Activated CD4-positive, alpha-beta T cell treated with anti-CD3 and anti-CD28 coated beads for 48 hours (primary cell): ENCODE measurements around the gene OR1D5.
"Not testable (repeated sequence)": the region's sequence is repeated elsewhere in the genome, so short reads cannot be mapped to it uniquely, and the experiment has no call there.

ENCODE experiments used
- DNase-seq: peaks from one replicate; pipeline ENCODE4 v3.0.0-alpha.2; 2020

The OR1D5 gene

DNA sequence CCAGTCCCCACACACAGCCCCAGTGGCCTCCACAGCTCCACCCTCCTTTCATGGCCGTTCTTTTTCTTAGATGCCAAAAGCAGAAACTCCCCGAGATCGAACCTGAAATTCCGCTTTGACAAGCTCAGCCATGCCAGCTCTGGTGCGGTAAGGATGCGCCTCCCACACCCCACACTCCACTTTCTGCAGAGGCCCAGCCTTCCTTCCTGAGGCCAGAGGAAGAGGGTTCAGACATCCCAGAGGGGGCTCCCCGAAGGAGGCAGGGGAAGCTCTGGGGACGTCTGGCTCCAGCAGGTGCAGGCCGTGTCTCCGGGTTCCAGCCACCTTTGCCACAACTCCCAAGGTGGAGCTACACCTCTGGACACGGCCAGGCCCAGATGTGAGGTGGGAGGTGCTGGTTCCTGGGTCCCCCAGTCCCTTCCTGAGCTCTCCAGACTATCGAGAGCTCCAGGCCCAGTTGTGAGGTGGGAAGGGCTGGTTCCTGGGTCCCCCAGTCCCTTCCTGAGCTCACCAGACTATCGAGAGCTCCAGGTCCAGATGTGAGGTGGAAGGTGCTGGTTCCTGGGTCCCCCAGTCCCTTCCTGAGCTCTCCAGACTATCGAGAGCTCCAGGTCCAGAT, 32.4 kb downstream of the OR1D5 start:
- DNase-seq: not testable (repeated sequence)

DNA sequence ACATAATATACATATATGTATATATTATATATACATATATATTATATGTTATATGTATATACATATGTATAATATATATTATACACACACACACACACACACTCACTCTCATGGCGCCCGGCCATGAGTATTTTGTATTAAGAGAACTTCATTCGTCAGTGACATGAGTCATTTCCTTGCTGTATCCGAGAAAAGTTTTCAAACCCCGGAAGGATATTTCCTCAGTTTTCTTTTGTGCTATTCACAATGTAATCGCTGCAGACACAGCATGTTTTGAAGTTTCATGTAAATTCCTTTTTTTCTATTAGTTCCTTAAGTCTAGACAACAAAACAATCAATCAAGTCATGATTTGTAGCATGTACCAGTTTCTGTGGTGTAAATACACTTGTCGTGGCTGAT, 33.3 kb downstream of the OR1D5 start:
- no peak for DNase-seq

DNA sequence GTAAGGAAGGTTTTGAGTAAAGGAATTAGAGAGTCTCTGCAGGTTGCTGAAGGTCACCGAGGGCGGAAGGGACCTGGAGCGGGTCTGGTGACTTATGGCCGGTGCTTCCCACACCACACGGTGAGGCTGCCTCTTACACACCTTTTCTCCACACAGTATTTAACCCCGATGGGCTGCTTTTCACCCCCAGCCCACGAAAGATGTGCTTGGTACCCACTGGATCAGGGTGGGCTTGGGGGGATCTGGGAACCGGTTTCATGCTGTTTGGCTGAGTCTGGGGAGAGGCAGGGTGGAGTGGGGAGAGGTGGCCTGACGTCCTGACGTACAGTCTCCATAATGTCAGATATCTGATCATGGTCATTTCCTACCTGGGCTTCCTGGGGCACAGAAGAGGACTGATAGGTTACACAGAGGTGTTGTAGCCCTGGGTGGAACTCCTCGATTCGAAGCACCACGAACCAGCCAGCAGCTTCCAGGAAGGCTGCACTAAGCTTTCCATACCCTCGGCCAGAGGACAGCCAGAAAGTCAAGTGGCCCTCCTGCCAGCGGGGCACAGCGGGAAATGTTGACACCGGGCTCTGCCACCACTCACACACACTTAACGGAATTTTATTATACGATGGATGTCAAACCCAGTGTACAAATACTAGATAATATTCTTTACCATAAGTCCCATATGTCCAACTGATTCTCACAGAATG, 34.0 kb downstream of the OR1D5 start:
- DNase-seq: no peak

DNA sequence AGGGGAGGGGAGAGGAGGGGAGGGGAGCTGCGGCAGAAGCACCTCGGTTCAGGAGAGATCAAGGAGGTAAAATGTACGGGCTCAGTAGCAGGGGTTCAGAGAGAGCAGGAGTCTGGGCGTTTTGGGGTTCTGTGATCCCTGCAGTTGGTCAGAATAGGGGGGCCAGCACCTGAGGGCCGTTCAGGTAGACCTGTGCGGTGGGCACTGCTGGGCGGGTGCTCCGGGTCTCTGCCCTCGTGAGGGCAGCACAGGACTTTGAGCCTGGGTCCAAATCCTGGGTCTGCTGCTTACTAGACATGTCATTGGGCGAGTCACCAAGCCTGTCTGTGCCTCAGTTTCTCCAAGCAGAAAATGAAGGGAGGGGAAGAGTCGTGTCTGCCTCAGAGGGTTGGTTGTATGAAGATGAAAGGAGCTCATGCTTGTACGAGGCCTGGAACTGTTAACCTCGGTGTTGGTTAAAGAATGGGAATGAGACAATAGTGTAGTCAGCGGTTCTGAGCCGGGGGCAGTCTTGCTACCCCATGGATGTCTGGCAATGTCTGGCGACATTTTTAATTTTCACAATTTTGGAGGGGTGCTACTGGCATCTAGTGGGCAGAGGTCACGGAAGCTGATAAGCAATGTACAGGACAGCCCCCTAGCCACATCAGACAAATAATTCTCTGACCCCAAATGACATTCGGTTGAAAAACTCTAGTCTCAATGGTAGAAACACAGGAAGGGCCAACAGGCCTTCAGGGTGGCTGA, 35.4 kb downstream of the OR1D5 start:
- DNase-seq: no peak

DNA sequence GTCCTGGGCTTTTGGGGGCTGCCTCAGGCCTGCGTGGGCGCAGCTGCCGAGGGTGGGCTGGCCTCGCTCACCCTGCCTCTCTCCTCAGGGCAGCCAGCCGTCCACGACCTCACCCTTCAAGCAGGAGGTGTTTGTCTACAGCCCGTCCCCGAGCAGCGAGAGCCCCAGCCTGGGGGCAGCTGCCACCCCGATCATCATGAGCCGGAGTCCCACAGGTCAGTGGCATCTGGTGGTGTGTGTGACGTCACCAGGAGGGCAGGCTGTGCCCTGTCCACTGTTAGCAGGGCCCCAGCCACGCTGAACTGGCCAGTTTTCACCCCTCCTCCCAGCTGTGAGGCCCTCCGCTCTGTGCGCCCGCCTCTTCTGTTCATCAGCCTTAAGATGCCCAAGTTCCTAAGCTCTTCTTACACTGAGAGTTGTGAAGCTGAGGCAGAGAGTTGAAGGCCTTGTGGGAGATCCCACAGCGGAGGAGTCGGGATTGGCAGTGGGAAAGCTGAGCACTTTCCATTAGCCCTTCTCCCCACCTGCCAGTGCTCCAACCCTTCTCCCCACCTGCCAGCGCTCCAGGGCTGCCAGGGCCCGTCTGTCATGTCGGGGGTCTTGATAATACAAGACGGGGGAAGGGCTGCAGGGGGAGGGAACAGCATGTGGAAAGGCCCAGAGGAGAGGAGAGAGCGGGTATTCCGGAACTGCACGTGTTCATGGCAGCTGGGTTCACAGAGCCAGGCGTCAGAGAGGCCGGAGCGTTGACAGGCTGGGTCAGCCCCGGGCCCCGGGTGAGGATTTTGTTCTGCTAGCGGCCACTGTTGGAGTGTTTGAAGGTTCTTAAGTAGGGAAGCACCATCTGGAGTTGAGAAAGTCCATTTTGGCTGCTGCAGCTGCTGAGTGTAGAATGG, 36.3 kb downstream of the OR1D5 start:
- DNase-seq: no peak

DNA sequence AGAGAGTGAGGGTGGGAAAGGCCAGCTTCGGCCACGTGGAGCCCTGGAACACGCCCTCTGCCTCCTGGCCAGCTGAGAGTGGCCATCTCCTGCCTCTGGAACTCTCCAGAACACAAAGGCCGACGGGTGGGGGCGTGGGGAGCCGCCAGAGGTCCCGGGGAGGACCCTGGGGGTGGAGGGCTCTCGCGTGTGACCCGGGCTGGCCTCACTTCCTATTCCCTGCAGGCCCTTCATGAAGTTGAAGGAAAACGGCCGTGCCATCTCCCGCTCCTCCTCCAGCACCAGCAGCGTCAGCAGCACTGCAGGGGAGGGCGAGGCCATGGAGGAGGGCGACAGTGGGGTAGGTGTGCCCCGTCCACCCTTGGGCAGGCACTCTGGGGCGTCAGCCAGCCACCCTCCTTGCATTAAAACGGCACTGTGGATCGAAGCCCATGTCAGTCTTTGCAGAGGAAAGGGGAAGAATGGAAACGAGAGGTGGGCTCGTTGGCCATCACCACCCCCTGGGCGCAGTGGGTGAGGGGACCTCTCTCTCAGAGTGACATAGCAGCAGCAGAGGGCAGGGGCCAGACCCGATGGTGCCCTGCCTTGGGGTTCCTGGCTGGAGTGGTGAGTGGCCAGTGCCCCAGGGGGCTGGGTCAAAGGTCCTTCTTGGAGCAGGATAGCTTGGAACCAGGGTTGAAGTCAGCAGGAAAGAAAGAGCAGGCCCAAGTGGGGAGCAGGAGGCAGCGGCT, 37.1 kb downstream of the OR1D5 start:
- DNase-seq: no peak

DNA sequence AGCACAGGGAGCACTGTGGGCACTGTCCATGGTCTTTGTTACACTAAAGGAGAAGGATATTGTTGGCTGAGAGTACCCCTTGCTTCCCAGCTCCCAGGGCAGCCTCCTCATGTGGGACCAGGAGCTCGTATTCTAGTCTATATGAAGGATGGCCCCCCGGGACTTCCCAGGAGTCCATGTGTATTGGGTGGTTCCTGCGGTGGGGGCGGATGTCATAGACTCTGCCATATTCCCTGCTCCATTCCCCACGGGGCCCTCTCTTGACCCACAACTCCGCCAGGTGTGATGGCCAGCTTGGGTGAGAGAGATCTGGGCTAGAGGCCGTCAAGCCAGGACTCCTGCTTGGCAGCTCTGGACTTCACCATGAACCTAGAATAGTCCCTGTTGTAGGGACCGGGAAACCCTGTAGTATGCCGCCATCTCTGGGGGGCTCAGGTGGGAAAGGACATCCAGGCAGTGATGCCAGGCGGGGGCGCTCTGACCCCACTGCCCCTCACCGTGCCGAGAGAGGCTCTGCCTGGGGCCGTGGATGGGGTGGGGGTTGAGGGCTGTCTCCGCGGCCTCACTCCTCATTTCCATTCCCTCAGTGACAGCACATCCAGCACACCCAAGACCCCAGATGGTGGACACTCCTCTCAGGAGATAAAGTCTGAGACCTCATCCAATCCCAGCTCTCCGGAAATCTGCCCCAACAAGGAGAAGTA, 37.8 kb downstream of the OR1D5 start:
- DNase-seq: no peak

DNA sequence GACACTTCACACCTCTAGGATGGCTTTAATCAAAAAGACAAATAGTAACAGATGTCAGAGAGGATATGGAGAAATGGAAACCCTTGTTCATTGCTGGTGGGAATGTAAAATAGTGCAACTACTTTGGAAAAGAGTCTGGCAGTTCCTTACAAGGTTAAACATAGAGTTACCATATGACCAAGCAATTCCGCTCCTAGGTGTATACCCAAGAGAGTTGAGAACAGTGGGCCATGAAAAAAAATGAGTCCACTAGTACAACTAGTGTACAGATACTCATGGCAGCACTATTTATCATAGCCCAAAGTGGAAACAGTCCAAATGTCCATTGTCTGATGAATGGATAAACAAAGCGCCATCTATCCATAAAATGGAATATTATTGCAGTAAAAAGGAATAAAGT, 39.1 kb downstream of the OR1D5 start:
- DNase-seq: no peak

DNA sequence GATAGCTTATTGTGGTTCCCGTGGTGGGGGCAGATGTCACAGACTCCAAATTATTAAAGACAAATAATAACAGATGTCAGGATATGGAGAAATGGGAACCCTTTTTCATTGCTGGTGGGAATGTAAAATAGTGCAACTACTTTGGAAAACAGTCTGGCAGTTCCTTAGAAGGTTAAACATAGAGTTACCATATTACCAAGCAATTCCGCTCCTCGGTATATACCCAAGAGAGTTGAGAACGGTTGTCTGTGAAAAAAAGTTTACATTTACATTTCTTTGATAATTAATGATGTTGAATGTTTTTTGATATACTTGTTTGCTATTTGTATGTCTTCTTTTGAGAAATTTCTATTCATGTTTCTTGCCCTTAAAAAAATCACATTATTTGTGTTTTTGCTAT, 41.2 kb downstream of the OR1D5 start:
- no peak for DNase-seq

DNA sequence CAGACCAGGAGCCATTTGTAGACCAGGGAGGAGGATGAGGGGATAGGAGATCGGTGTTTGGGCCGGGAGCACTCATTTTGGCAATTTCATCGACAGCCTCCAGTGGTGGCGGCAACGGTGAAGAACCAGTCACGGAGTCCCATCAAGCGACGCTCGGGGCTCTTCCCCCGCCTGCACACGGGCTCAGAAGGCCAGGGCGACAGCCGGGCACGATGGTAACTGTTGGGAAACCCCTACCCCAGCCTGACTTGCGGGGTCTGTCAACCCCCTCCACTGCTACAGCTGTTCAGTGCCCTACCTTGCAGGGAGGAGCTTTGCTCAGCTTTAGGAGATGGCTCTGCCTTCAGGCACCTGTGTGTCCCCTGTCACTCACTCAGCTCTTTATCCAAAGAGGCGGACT, 43.0 kb downstream of the OR1D5 start:
- DNase-seq: no peak

DNA sequence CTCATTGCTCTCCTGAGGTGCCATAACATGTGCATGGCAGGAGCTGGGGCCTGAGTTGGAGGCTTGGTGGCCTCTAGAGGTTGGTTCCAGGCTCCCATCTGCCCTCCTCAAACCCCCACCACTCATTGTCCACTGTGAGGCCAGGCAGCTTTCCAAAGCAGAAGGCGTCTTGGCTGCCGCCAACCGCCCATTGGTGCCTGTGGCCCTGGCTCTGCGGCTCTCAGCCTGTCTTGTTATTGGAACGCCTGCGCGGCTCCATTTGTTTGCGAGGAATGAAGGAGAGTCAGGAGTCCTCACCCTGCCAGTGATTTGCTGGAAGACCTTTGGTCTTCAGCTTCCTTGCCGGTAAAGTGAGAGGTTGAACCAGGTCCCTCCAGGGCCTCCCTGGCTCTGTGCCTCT, 43.6 kb downstream of the OR1D5 start:
- no peak for DNase-seq

DNA sequence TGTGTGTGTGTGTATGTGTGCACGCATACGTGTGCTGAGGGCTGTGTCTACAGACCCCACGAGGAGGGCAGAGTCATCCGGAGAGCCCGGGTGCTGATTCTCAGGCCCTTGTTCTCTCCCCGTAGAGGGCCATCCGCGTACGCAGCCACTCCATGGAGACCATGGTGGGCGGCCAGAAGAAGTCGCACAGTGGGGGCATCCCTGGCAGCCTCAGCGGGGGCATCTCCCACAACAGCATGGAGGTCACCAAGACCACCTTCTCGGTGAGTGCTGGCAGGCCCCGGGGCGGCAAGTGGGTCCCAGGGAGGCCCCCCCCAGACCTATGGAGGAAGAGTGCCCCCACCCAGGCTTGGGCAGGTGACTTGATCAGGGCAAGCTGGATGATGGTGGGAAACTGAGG, 45.5 kb downstream of the OR1D5 start:
- DNase-seq: no peak

DNA sequence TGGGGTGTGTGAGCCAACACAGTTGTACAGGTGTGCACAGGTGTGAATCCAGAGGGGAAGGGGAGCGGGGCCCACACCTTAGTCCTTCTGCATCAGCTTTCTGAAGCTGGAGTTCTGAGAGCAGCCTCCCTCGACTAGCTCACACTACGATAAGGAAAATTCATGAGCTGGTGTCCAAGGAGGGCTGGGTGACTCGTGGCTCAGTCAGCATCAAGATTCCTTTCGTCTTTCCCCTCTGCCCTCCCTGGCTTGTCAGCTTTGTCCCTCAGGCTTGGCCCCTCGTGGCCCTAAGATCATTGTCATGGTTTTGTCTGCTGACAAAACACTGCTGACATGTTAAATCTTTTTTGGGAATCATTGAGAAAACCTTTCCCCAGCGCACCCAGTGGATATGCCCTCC, 47.5 kb downstream of the OR1D5 start:
- no peak for DNase-seq

DNA sequence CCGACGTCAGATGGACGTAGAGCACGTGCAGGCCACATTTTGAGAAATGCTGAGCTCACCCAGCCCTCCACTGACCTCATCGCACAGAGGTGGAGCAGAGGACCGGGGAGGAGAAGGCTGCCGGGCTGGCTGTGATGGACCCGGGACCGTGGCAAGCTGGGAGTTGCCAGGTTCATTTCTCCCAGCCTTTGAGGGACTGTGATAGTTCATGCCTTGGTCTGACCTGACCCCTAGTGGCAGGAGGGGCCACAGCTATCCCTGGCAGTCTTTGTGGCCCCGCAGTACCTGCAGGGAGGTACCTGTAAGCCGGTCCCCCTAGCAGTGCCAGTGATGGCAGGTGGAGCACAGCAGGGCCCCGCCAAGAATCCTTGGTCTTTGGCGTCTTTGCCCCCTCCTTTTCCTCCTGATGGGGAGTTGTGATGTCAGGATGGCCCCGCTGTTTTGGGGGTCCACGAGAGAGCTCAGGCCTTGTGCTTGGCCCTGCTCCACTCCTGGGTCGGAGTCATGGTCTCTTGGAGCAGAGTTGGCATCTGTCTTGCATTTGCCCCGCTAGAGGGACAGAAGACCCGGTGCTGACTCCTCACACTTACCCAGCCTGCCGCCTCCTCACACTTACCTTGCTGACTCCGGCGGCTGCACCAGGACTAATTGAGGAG, 50.4 kb downstream of the OR1D5 start:
- peak; percentile 70 for DNase-seq
